ENCODE data around the gene PTGDR.

PTGDR gene

DNA sequence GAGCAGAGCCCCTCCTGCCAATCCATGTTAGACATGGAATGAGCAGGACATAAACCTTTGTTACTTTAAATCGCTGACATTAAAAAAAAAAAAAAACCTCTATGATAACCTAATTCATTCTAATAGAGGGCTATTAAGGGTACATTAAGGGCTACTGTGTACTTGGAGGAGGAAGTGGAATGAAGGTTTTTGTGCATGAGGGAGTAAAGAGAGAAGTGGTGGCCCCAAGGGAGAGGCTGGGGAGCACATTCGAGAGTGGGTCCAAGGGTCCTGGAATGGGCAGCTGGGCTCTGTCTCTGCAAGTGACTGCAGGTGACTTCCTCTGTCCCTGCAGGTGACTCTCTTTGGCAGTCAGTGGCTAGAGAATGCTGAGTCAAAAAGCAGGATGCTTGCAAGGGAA is 32.1 kb upstream of the PTGDR start:
- no peaks in the 10 kb centered on the region for H3K9me3 ChIP-seq (ENCODE audit: insufficient read depth, low read length)
- H3K27me3 ChIP-seq (ENCODE audit: insufficient read depth, insufficient read length) = no peaks in the 10 kb centered on the region
- H3K4me1 ChIP-seq (ENCODE audit: insufficient read depth, insufficient read length) = no peaks in the 10 kb centered on the region
- H3K4me3 ChIP-seq (ENCODE audit: insufficient read length, low read depth) = no peak overlapping the region
- H3K9ac ChIP-seq (ENCODE audit: insufficient read length, low read depth) = no peak overlapping the region
- H3K36me3 ChIP-seq (ENCODE audit: insufficient read depth, insufficient read length, low read length) = no peaks in the 10 kb centered on the region
- no peak for DNase-seq (ENCODE audit: low read depth, low spot score)
- TF ChIP-seq SUZ12 (IDR thresholded peaks at IDR 0.05; ENCODE audit: extremely low read depth, insufficient read depth, insufficient read length) (no peak), ZNF274 (IDR thresholded peaks at IDR 0.05; ENCODE audit: low read depth, low read length) (no peak), YY1 (IDR thresholded peaks at IDR 0.05; ENCODE audit: insufficient read depth, insufficient read length) (no peak)

DNA sequence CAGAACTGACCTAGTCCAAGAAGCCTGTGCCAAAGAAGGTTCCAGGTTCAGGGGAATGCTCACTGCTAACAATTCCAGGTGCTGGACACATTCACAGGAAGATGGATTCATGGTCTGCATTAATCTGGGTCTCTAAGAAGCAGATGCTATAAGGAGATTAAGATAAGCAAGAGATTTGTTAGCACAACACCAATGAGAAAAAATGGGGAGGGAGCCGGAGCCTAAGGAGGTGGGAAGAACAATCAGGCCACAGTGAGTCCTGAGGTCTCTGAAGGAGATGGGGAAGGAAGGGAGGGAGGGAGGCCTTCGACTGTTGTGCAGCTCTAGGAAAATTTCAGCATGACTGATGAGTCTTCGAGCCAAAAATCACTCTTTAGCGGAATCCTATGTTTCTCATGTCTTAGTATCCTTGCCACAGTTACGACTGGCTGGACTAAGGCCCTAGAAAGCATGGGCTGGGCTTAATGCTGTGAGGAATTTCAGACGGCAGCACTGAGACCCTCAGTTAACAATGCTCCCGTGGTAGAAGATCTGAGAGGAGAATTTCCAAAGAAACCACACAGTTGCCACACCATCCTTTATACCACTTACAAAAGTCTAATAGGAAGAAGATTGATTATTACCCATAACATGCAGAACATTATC is 31.5 kb upstream of the PTGDR start:
- Histone ChIP-seq H3K4me3 (ENCODE audit: insufficient read length, low read depth) (no peak overlapping the region), H3K9ac (ENCODE audit: insufficient read length, low read depth) (no peak overlapping the region), H3K27me3 (ENCODE audit: insufficient read depth, insufficient read length) (no peaks in the 10 kb centered on the region), H3K36me3 (ENCODE audit: insufficient read depth, insufficient read length, low read length) (no peaks in the 10 kb centered on the region), H3K9me3 (ENCODE audit: insufficient read depth, low read length) (no peaks in the 10 kb centered on the region), H3K4me1 (ENCODE audit: insufficient read depth, insufficient read length) (no peaks in the 10 kb centered on the region)
- no peak for TF ChIP-seq ZNF274 (IDR thresholded peaks at IDR 0.05; ENCODE audit: low read depth, low read length)
- TF ChIP-seq SUZ12 (IDR thresholded peaks at IDR 0.05; ENCODE audit: extremely low read depth, insufficient read depth, insufficient read length) = no peak
- TF ChIP-seq YY1 (IDR thresholded peaks at IDR 0.05; ENCODE audit: insufficient read depth, insufficient read length) = no peak
- DNase-seq (ENCODE audit: low read depth, low spot score) = no peak

DNA sequence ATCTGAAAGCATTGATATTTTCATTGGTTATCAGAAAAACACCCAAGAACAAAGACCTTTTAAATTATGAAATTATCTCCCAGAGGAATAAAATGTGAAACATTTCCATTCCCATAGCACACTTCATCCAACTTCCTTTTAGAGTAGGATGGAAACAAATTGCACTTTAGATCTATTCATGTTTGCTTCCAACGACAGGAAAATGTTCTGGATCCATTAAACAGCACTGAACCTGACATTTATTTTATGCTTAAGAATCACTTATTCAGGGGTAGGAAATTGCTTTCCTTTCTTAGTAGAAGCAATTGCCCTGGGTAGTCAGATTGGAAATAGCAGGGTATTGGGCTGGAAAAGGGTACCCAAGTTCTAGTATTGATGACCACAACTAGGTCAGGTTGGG is 28.8 kb upstream of the PTGDR start:
- TF ChIP-seq SUZ12 (IDR thresholded peaks at IDR 0.05; ENCODE audit: extremely low read depth, insufficient read depth, insufficient read length) = no peak
- TF ChIP-seq ZNF274 (IDR thresholded peaks at IDR 0.05; ENCODE audit: low read depth, low read length) = no peak
- no peak for TF ChIP-seq YY1 (IDR thresholded peaks at IDR 0.05; ENCODE audit: insufficient read depth, insufficient read length)
- H3K36me3 ChIP-seq (ENCODE audit: insufficient read depth, insufficient read length, low read length) = no peaks in the 10 kb centered on the region

DNA sequence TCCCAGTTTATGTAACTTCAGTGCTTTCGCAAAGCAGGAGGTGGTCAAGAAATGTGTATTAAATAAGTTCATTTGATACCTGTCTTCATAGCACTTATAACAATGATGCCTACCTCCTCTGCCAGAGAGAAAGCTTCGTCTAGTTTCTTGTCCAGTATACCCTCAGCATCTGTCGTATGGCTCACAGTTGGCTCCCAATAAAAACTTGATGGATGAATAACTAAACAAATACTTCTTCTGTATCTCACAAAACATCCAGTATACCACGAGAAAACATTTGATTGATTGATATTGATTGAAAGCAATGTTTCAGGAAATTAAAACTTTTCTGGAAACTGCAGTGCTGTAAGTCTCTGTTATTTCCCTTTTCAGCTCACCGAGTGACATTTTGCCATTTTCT is 26.9 kb upstream of the PTGDR start:
- no peaks in the 10 kb centered on the region for H3K4me1 ChIP-seq (ENCODE audit: insufficient read depth, insufficient read length)
- no peak overlapping the region for H3K4me3 ChIP-seq (ENCODE audit: insufficient read length, low read depth)
- no peak overlapping the region for H3K9ac ChIP-seq (ENCODE audit: insufficient read length, low read depth)
- no peak for DNase-seq (ENCODE audit: low read depth, low spot score)
- no peak for TF ChIP-seq ZNF274 (IDR thresholded peaks at IDR 0.05; ENCODE audit: low read depth, low read length)
- TF ChIP-seq YY1 (IDR thresholded peaks at IDR 0.05; ENCODE audit: insufficient read depth, insufficient read length) = no peak
- TF ChIP-seq SUZ12 (IDR thresholded peaks at IDR 0.05; ENCODE audit: extremely low read depth, insufficient read depth, insufficient read length) = no peak
- H3K9me3 ChIP-seq (ENCODE audit: insufficient read depth, low read length) = no peaks in the 10 kb centered on the region
- no peaks in the 10 kb centered on the region for H3K36me3 ChIP-seq (ENCODE audit: insufficient read depth, insufficient read length, low read length)
- H3K27me3 ChIP-seq (ENCODE audit: insufficient read depth, insufficient read length) = no peaks in the 10 kb centered on the region

More for the DNA sequence above, 28.8 kb upstream of the PTGDR start:
- Histone ChIP-seq H3K9me3 (ENCODE audit: insufficient read depth, low read length) (no peaks in the 10 kb centered on the region), H3K4me1 (ENCODE audit: insufficient read depth, insufficient read length) (no peaks in the 10 kb centered on the region), H3K27me3 (ENCODE audit: insufficient read depth, insufficient read length) (no peaks in the 10 kb centered on the region), H3K4me3 (ENCODE audit: insufficient read length, low read depth) (no peak overlapping the region), H3K9ac (ENCODE audit: insufficient read length, low read depth) (no peak overlapping the region)
- DNase-seq (ENCODE audit: low read depth, low spot score) = no peak

DNA sequence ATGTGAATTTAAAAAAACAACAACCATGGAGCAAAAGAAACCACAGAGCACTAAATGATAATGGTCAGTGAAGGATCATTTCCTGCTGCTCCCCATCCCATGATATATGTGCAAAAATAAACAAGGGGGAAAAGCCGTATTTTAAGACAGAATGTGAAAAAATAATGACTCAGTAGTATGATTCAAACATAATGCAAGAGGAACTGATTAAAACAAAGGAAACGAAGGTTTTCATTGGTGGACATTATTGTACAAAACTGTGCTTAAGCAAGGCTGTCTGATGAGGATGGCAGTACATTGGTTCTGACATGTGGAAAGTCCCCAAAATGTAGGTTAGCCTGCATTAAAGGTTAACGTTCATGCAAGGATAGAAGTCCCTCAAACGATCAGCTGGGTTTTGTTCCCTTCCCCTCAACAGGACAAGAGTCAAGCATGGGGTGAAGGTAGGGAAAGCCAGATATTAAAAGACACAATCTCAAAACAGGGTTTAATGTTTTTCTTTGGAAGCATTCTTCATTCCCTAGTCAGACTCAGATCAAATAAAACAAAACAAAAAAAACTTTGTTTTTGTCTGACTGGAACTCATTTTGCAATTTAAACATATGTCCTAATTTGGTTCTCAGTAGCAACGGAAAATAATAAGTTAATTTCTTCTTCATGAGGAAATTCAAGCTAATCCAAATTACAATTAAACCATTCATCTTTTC is 26.3 kb upstream of the PTGDR start:
- Histone ChIP-seq H3K9ac (ENCODE audit: insufficient read length, low read depth) (no peak overlapping the region), H3K27me3 (ENCODE audit: insufficient read depth, insufficient read length) (no peaks in the 10 kb centered on the region), H3K9me3 (ENCODE audit: insufficient read depth, low read length) (no peaks in the 10 kb centered on the region), H3K4me1 (ENCODE audit: insufficient read depth, insufficient read length) (no peaks in the 10 kb centered on the region), H3K4me3 (ENCODE audit: insufficient read length, low read depth) (no peak overlapping the region), H3K36me3 (ENCODE audit: insufficient read depth, insufficient read length, low read length) (no peaks in the 10 kb centered on the region)
- DNase-seq (ENCODE audit: low read depth, low spot score) = no peak
- TF ChIP-seq SUZ12 (IDR thresholded peaks at IDR 0.05; ENCODE audit: extremely low read depth, insufficient read depth, insufficient read length) (no peak), ZNF274 (IDR thresholded peaks at IDR 0.05; ENCODE audit: low read depth, low read length) (no peak), YY1 (IDR thresholded peaks at IDR 0.05; ENCODE audit: insufficient read depth, insufficient read length) (no peak)

DNA sequence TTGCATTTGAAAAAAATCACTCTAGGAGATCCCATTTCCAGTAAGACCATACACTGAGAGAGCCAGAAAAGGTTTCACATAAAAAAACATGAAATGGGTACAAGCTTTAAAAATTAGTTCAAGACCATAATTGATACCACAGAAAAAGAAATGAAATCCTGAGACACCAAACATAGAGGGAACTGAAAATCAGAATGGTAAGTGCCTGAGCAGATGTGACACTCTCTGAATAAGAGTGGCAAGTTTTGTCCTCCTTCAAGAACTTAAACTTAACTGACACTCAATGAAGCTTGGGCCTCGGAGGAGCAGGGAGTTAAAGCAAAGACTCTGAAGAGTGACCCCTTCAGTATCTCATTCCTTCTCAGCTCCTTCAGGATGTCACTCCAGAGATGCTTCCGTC is 23.2 kb upstream of the PTGDR start:
- DNase-seq (ENCODE audit: low read depth, low spot score) = no peak
- H3K4me3 ChIP-seq (ENCODE audit: insufficient read length, low read depth) = no peak overlapping the region

DNA sequence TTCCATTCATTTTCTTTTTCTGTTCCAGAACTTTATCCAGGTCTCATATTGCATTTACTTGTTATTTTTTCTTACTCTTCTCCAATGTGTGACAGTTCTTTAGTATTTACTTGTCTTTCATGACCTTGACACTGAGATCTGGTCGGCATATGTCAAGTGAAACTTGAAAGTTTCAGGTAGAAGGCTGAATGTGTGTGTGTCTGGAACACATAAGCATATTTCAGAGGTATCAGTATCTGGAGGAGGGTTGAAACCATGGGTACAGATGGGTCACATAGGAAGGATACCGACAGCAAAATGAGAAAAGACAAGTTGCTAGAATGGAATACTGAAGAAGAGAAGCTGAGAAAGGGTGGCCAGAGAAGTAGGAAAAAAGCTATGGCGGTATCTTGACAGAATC is 22.5 kb upstream of the PTGDR start:
- Histone ChIP-seq H3K9me3 (ENCODE audit: insufficient read depth, low read length) (no peaks in the 10 kb centered on the region), H3K27me3 (ENCODE audit: insufficient read depth, insufficient read length) (no peaks in the 10 kb centered on the region), H3K9ac (ENCODE audit: insufficient read length, low read depth) (no peak overlapping the region), H3K4me1 (ENCODE audit: insufficient read depth, insufficient read length) (no peaks in the 10 kb centered on the region), H3K36me3 (ENCODE audit: insufficient read depth, insufficient read length, low read length) (no peaks in the 10 kb centered on the region), H3K4me3 (ENCODE audit: insufficient read length, low read depth) (no peak overlapping the region)
- TF ChIP-seq YY1 (IDR thresholded peaks at IDR 0.05; ENCODE audit: insufficient read depth, insufficient read length) (no peak), SUZ12 (IDR thresholded peaks at IDR 0.05; ENCODE audit: extremely low read depth, insufficient read depth, insufficient read length) (no peak), ZNF274 (IDR thresholded peaks at IDR 0.05; ENCODE audit: low read depth, low read length) (no peak)
- no peak for DNase-seq (ENCODE audit: low read depth, low spot score)

More for the DNA sequence above, 23.2 kb upstream of the PTGDR start:
- H3K4me1 ChIP-seq (ENCODE audit: insufficient read depth, insufficient read length) = no peaks in the 10 kb centered on the region
- no peaks in the 10 kb centered on the region for H3K36me3 ChIP-seq (ENCODE audit: insufficient read depth, insufficient read length, low read length)
- H3K9ac ChIP-seq (ENCODE audit: insufficient read length, low read depth) = no peak overlapping the region
- H3K9me3 ChIP-seq (ENCODE audit: insufficient read depth, low read length) = no peaks in the 10 kb centered on the region
- H3K27me3 ChIP-seq (ENCODE audit: insufficient read depth, insufficient read length) = no peaks in the 10 kb centered on the region
- TF ChIP-seq SUZ12 (IDR thresholded peaks at IDR 0.05; ENCODE audit: extremely low read depth, insufficient read depth, insufficient read length) (no peak), ZNF274 (IDR thresholded peaks at IDR 0.05; ENCODE audit: low read depth, low read length) (no peak), YY1 (IDR thresholded peaks at IDR 0.05; ENCODE audit: insufficient read depth, insufficient read length) (no peak)
